ENCODE results near the gene PMP22.

GRCh38 chr17:15268461-15268860 lies 3.3 kb upstream of the PMP22 start:
- TF ChIP-seq NFRKB (IDR thresholded peaks at IDR 0.05) (no peak), ARNT (IDR thresholded peaks at IDR 0.05) (no peak), BHLHE40 (IDR thresholded peaks at IDR 0.05; ENCODE audit: borderline replicate concordance) (no peak), HDGF (IDR thresholded peaks at IDR 0.05; ENCODE audit: borderline replicate concordance) (no peak), ELF4 (IDR thresholded peaks at IDR 0.05) (no peak), FOXA1 (IDR thresholded peaks at IDR 0.05) (no peak), TARDBP (IDR thresholded peaks at IDR 0.05) (no peak), SP1 (IDR thresholded peaks at IDR 0.05) (no peak)

Measured in HEK293T (cell line).